Measurements from ENCODE around the gene IVL.

IVL gene

DNA sequence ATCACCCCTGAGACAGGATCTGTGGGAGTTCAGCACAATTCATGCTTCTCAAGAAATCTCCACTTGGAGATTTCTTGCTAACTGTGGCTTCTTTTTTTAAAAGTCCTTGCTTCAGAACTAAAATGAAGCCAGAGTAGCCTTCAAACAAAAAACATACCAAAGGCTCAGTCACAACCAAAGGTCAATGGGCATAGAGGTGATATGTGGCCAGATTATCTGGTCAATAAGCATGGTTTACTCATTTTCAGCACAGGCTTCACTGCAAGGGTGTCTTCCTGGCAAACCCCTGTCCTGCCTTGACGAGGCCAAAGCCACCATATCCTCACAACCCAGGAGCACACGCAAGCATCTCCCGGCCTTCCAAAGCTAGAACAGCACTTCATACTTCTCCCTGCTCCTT lies 50.9 kb downstream of the IVL start:
- TF ChIP-seq, protein P1, sequence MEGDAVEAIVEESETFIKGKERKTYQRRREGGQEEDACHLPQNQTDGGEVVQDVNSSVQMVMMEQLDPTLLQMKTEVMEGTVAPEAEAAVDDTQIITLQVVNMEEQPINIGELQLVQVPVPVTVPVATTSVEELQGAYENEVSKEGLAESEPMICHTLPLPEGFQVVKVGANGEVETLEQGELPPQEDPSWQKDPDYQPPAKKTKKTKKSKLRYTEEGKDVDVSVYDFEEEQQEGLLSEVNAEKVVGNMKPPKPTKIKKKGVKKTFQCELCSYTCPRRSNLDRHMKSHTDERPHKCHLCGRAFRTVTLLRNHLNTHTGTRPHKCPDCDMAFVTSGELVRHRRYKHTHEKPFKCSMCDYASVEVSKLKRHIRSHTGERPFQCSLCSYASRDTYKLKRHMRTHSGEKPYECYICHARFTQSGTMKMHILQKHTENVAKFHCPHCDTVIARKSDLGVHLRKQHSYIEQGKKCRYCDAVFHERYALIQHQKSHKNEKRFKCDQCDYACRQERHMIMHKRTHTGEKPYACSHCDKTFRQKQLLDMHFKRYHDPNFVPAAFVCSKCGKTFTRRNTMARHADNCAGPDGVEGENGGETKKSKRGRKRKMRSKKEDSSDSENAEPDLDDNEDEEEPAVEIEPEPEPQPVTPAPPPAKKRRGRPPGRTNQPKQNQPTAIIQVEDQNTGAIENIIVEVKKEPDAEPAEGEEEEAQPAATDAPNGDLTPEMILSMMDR (IDR thresholded peaks at IDR 0.05; ENCODE audit: low read depth, low read length, missing control alignments) = no peak
- no peak for DNase-seq (ENCODE audit: low read depth)
- no peak overlapping the region for H3K4me3 ChIP-seq (ENCODE audit: low read depth, low read length)

DNA sequence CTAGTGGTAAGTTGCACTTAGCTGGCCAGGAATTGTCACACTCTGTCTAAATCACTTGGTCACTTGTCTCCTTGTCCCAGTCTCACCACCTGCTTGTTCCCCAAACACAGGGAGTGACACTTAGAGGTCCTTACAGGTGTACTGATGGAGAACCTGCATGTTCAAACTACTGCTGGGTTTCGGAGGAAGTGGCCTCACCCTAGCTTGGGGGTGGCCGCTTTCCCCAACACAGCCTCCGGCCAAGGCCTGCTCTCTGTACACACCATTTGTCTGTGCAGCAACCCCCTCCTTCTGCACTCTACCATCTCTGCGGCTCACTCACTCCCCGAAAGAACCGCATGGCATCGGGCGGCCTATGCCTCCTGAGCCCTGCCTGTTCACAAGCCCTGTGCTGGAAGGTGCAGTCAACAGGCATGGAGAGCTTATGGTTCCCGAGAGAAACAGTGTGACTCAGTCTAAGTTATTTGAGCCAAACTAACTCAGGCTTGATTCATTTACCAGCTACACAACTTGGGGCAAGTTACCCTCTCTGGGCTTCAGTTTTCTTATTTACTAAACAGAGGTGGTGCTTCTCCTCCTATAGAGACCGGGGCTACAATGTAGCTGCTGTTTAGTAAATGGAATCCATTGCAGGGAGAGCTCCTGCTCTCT lies 51.6 kb downstream of the IVL start:
- H3K4me3 ChIP-seq (ENCODE audit: low read depth, low read length) = no peak overlapping the region
- no peak for DNase-seq (ENCODE audit: low read depth)
- TF ChIP-seq, protein P1 (IDR thresholded peaks at IDR 0.05; ENCODE audit: low read depth, low read length, missing control alignments) = no peak

DNA sequence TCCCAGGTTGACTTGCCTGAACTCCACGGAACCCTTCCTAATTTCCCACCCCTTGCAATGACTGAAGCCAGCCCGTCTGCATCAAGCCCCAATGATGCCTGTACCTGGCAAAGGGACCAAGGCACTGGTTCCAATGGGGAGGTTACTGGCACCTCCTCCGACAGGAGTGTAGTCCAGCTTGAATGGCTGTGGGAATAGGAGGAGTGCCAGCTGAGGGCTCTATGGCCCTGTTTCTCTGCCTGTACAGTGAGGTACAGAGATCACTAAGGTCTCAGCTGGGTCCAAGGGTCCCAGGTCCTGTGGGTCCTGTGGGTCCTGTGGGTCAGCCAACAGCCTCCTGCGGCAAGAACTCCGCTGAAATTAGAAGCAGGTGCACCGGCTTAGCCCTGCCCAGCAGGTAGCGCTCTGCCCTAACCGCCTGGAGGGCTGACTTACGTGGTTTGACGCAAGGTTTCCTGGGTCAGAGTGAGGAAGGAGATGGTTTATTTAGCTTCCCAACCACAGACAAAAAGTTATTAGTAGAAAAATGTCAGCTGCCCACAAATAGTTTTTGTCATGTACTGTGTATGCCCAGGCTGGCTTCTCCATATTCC lies 52.2 kb downstream of the IVL start:
- H3K4me3 ChIP-seq (ENCODE audit: low read depth, low read length) = no peak overlapping the region
- peak; percentile 8 for DNase-seq (ENCODE audit: low read depth)

More for the DNA sequence above, 52.2 kb downstream of the IVL start:
- TF ChIP-seq, protein P1 (IDR thresholded peaks at IDR 0.05; ENCODE audit: low read depth, low read length, missing control alignments) = peak; percentile 64

Data from GM12864 (cell line).